HG03354 (cell line): Measurements from ENCODE around the gene GLIS1.

Experiments used
- ATAC-seq: cut with Tn5 transposase; IDR thresholded peaks from one replicate; pipeline ENCODE4 v1.9.1; 2021; ENCODE audit warnings: mild to moderate bottlenecking; ENCODE audit not compliant: unreplicated experiment, poor library complexity, severe bottlenecking

Gene GLIS1

DNA sequence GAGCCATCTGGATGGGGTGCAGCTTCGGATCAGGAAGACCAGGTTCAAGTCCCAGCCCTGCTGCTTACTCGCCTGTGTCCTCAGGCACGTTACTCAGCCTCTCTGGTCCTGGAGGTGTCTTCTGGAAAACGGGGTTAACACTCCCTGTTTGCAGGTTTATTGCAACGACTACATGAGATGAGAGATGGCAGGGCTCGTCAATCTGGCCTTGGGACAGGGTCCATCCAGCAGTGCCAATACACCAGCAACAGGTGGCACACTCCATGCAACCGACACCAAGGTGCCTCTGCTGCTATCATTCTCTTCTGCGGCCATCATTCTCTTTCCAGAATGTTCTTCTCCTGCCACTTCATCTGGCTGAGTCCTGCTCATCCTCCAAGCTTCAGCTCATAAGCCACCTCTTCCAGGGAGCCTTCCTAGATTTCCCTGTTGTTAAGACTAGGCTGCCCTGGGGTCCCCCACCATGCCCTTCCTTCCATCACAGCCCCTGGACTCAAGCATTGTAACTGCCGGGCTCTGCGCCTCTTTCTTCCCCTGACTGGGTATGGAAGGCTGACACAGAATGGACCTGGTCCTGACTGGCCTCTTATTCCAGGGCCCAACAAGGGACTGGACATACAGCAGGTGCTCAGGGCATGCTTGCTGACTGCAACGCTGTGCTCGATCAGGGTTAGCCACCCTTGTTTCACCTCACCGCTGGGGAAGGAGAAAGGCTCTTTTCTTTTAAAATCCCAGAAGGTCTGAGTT, 192.4 kb downstream of the GLIS1 start:
- ATAC-seq, result no peak

- ATAC-seq, result no peak
Measured at GRCh38 chr1:53545663-53546408, 193.1 kb downstream of the GLIS1 start.

DNA sequence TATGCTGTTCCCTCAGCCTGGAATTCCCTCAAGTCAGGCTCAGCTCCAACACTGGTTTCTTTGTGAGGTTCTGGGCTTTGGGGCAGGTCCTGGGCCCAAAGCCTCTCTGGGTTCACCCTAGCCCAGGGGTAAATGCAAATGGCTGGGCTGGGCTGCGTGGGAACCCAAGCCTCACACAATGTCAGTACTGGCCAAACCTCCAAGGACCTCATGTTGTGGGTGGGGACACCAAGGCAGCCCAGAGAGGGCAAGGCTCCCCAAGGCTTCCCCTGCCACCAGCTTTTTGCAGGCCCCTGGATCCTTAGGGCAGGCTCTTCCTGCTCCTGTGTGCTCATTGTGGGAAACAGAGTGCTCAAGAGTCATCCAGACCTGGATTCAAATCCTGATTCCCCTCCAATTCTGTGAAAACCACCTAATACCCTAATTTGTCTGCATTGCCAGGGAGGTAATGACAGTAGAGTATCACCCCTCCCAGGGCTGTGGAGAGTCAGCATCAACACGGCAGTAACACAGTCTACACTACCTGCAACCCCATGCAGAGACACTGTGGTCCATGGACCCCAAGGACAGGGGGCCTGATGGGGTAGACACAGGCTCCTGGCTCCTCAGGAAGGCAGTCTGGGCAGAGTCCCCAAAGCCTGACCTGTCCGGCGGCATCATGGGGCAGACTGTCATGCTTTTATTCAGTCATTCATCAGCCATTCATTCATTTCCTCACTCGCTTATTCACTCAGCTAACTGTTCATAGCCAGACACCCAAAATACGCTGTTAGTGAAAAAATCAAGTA, 194.0 kb downstream of the GLIS1 start:
- ATAC-seq, result no peak

- ATAC-seq, result no peak
Measured at GRCh38 chr1:53543778-53544695, 194.9 kb downstream of the GLIS1 start.

DNA sequence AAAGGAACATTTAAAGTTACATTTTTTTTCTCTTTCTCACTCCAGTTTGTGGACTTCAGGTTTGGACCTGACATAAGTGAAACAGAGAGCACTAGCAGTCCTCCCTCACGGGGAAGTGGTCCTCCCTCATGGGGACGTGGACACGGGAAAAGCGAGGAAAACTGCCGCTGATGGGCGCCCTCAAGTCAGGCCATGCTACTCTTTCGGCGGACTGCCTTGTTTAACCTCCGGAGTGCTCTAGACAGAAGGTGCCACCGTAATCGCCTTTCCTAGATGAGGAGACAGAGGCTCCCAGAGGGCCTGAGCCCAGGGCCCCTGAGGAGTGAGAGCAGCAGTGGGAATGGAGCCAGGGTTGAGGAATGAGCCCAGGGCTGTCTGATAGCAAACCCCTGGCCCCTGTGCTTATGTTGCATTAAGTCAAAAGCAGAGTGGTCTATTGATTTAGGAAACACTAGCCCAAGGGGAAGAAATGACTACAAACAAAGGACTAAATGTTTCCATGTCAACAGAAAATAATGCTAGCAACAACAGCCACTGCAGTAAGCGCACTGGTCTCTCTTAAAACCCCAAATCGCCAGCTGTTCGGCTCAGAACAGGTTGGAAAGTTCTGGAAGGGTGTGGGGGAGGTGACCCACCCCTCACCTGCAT, 195.7 kb downstream of the GLIS1 start:
- ATAC-seq, result no peak

DNA sequence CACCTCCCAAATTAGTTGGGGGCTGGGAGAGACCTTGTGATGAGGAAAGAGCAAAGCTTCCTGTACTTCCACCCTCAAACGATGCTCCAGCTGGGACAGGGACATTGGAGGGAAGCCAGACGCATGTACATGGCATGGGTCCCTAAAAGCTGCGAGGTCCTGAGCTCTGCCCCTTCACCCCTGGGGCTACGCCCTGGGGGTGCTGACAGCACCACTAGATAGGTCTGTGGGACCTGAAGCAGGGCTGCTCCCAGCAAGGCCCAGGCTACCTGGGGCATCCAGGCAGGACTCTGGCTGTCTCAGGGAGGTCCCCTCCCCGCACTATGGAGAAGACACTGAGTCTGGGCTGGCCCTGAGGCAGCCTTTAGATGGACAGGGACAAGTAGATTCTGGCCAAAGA, 196.4 kb downstream of the GLIS1 start:
- ATAC-seq, result no peak

- no peak for ATAC-seq
Measured at GRCh38 chr1:53541761-53542550, 197.0 kb downstream of the GLIS1 start.

DNA sequence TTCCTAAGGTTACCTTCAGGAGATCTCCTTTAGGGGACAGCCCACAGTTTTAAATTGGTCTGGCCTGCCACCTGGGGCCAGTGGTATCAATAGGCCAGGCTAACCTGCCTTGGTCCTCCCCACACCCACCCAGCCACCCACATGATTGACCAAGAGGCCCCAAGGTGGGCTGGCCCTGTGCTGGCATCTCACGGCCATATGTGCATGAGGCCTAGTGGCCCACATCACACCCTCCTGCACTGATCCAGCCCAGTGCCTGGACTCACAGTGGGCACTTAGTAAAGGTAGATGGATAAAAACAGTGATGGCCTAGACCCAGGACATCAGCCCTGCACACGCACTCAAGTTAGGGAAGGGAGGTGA, 197.7 kb downstream of the GLIS1 start:
- ATAC-seq, result no peak

GRCh38 chr1:53540604-53541262, 198.2 kb downstream of the GLIS1 start:
- ATAC-seq, result no peak

DNA sequence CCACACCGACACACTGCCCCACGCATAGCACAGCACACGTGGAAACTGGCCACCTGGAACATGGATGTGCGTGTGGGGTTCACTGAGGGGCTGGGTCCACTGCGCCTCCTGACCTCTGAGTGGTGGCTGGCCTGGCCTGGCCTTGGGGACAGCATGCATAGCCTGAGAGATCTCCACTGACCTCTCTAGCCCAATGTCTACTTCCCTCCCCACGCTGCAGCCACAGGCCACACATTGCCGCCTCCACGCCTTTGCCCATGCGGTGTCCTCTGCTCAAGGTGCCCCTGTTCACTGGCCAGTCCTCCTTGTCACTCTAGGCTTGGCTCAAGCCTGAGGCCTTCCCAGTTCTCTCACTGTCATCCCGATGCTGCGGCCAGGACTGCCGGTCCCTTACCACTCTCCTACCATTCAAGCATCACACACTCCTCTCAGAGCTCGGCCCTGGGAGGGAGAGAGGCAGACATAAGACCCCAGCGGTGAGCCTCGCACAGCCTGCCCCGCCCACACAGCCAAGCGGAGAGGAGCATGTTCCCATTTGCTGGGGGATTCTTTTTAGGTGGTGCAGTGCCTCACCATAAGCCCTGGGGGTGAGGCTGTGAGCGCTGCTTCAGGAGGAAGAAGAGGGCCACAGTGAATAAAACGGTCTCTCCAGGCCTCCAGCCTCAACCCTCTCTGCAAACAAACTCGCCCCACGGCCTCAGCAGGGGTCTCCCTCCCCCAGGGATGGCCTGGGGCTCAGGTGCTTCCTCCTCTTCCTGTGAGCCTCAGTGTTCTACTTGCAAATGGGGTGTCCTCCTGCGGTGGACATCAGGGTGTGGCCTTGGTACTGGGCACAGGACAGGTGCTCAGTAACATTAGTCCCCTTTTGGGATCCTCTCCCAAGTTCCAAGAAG, 199.0 kb downstream of the GLIS1 start:
- ATAC-seq, result no peak

GRCh38 chr1:53539226-53539625, 199.7 kb downstream of the GLIS1 start:
- no peak for ATAC-seq

DNA sequence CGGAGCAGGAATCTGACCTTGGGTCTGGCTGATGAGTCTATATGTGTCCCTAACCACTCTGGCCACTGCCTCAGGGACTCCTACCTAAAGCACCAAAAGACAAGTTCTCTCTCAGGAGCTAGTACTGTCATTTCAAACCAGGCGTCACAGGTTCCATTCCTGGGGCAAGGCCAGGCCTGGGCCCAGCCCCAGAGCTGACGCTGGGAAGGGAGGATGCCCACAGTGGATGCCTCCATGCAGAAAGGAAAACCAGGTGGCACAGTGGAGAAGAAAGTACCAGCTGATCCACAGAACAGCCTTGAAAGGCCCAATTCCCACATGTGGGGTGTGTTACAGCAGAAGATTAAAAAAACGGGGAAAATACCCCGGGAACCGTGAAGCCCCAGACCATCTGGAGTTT, 202.4 kb downstream of the GLIS1 start:
- ATAC-seq, result no peak

DNA sequence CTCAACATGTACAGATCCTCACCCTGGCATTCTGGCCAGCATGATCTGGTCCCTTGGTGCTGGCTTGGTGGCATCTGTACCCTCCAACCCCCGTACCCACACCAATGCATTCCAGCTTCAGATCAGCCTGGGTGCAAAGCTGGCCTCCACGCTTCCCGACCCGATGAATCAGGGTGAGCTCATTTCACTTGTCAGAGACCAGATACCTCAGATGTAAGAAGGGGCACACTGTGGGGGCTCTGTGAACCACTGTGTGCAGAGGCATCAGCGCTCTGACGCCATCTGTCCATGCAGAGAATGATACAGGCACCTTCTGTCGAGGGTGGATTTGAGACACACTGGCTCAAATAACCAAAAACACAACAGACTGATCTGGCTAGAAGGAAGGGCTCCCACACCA, 203.1 kb downstream of the GLIS1 start:
- no peak for ATAC-seq

- ATAC-seq, result no peak
Measured at GRCh38 chr1:53535226-53535625, 203.7 kb downstream of the GLIS1 start.

GRCh38 chr1:53532912-53533311, 206.1 kb downstream of the GLIS1 start:
- no peak for ATAC-seq

DNA sequence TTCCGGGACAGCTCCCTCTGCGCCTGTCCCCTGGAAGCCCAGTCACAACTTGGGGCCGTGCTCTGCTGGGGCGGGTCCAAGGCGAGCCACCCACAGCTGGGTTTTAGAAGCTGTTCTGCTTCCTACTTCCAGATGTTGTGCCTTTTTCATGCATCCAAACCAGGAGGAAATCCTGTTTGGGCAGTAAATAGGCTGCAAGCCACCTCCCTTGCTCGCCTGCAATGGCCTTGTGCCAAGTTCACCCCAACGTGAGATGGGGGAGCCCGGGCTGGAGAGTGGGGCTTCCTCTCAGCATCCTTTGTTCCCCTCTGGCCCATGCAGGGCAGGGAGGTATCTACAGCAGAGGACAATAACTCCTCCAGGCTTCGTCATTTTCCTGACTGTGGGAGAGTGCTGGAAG, 206.6 kb downstream of the GLIS1 start:
- ATAC-seq, result no peak

DNA sequence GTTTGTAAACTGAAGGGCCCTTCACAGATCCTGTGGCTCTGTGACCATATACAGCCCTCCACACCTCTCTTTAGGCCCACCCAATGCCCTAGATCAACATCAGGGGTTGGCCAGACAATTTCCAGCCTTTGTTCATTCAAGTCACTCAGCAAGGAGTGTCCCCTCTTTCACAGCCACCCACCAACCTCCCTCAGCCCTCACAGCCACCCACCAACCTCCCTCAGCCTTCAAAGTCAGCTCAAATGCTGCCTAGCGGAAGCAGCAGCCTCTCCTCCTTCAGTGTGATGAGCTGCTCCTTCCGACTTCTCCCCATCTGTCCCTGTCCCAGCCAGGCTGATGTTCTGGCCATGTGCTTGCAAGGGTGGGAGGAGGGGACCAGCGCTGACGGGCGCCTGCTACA, 208.4 kb downstream of the GLIS1 start:
- no peak for ATAC-seq
